Activated CD8-positive, alpha-beta memory T cell treated with anti-CD3 and anti-CD28 coated beads, Interleukin-2, amount 10 ng/mL, durations not matched to agents 7 days and 5 days (primary cell): ENCODE results near the gene ACTA1. TPM values are rescaled to one million over a fixed set of nuclear protein-coding genes. Genes with fewer than 3 reads are reported as not detected.

Experiments used
- ATAC-seq: fragments of 150-1000 bp; cut with Tn5 transposase; one replicate; pipeline ENCODE4 v1.10.0; 2021; ENCODE audit warnings: moderate library complexity
- CTCF ChIA-PET: fragments of 350-600 bp; sonication (Branson Sonifier 250); formaldehyde crosslinking; loops from one replicate; lab custom pipeline; 2021; ENCODE audit warnings: antibody characterized with exemption; lab: Charles Lee
- DNase-seq: peaks from one replicate; pipeline ENCODE4 v3.0.0-alpha.2; 2020
- H3K27ac Mint-ChIP-seq: one replicate; pipeline ENCODE4 v1.8.0; 2021; ENCODE audit warnings: mild to moderate bottlenecking, mixed read lengths
- H3K27me3 Mint-ChIP-seq: one replicate; pipeline ENCODE4 v1.8.0; 2021; ENCODE audit warnings: mixed read lengths
- H3K36me3 Mint-ChIP-seq: one replicate; pipeline ENCODE4 v1.8.0; 2021; ENCODE audit warnings: mild to moderate bottlenecking, mixed read lengths
- H3K4me1 Mint-ChIP-seq: one replicate; pipeline ENCODE4 v1.8.0; 2021; ENCODE audit warnings: mixed read lengths
- H3K4me3 Mint-ChIP-seq: one replicate; pipeline ENCODE4 v1.8.0; 2021; ENCODE audit warnings: mild to moderate bottlenecking, moderate library complexity, mixed read lengths
- H3K9me3 Mint-ChIP-seq: one replicate; pipeline ENCODE4 v1.8.0; 2022; ENCODE audit warnings: low read depth, mixed read lengths
- total RNA-seq, 2 experiments: library from RNA; stranded (reverse); gene quantifications; one replicate each; pipeline ENCODE4 v1.2.3, GENCODE V29; 2021

Gene ACTA1
- total RNA-seq, 2 experiments from 2014 or later = not detected

- Mint-ChIP-seq H3K27ac (no peak overlapping the region), H3K9me3 (no peaks in the 10 kb centered on the region), H3K4me3 (no peak overlapping the region), H3K4me1 (peaks cover 8% of the 10 kb centered on the region), H3K36me3 (peaks cover 40% of the 10 kb centered on the region), H3K27me3 (no peaks in the 10 kb centered on the region)
- CTCF ChIA-PET = no interaction called here
- DNase-seq (no peak), ATAC-seq (no peak)
These were observed 23.5 kb upstream of the ACTA1 start for GRCh38 chr1:229457436-229457835.

DNA sequence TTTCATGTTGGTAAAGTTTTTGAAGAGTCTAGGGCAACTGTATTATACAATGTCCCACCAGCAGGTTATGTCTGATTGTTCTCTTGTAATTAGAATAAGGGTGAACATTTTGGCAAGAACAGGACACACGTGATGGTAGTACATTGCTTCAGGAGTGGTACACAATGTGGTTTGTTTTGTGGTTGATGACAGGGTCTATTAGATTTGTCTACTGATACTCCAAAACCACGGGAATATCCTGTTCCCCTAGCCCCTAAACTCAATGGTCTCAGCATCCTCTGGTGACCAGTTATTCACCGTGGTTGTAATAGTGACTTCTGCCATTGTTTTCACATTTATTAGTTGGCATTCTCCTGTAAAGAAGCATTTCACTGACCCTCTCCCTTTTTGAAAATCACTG lies 22.1 kb upstream of the ACTA1 start:
- ATAC-seq (no peak), DNase-seq (no peak)
- peaks cover 8% of the 10 kb centered on the region for H3K4me1 Mint-ChIP-seq
- no peak overlapping the region for H3K27ac Mint-ChIP-seq
- H3K4me3 Mint-ChIP-seq = no peak overlapping the region
- no peaks in the 10 kb centered on the region for H3K9me3 Mint-ChIP-seq
- peaks cover 31% of the 10 kb centered on the region for H3K36me3 Mint-ChIP-seq
- CTCF ChIA-PET = interaction anchor here (0.8 kb wide), 1 partner anchor 197 kb away, joined by 3 read pairs; no protein-coding TSS in a partner anchor
- no peaks in the 10 kb centered on the region for H3K27me3 Mint-ChIP-seq

DNA sequence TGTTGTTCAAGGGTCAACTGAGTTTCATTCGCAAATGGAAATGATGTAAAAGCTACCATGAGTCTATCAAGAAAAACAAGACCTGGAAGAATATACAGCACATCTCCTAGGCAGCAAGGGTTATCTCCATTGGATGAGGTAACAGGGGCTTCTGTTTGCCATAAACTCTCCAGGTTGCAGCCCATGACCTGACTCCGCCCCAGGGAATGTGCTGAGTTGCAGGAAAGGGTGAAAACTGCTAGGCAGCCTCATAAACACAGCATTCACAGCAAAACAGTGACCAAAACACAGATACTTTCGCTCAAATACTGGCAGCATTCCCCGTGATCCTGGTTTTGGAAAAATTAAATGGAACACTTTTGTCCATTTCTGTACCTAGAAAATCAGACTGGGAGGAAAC lies 20.2 kb upstream of the ACTA1 start:
- H3K4me3 Mint-ChIP-seq = no peak overlapping the region
- CTCF ChIA-PET = no interaction called here
- peaks cover 8% of the 10 kb centered on the region for H3K4me1 Mint-ChIP-seq
- ATAC-seq = no peak
- H3K9me3 Mint-ChIP-seq = no peaks in the 10 kb centered on the region
- H3K27ac Mint-ChIP-seq = no peak overlapping the region
- H3K36me3 Mint-ChIP-seq = peaks cover 24% of the 10 kb centered on the region
- no peaks in the 10 kb centered on the region for H3K27me3 Mint-ChIP-seq
- no peak for DNase-seq

DNA sequence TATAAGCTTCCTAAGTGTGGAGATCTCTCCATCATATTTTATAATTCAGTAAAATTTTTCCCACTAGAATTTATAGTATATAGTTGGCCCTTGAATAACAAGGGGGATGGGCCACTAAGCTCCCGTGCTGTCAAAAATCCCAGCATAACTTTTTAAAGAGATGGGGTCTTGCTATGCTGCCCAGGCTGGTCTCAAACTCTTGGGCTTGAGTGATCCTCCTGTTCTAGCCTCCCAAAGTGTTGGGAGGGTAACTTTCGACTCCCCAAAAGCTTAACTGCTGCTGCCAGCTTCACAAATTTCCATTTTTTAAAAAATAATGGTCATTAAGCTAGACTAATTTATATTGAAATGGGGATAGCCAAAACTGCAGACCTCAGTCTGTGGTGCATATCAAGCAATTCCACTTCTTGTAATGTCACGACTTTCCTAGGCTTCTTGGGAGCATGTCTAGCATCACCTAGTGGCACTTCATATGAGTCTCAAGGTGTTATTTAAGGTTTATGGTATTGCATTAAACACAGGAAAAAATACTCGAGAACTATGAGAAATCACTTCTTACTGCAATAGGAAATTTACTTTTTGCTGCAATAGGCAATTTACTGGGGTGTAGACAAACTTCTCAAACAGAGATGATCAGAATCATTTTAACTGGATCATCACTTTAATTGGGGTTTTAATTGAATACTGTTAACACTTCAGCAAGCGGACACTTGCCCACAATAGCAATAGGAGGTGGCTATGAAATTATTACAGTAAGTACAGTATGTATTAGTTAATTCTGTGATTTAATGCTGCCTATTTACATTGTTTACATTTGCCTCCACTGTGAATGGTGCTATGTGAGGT lies 19.3 kb upstream of the ACTA1 start:
- CTCF ChIA-PET = interaction anchor here (0.9 to 1.9 kb wide), 4 partner anchors 29 to 197 kb away, joined by 3 to 8 read pairs (median 6); no protein-coding TSS in a partner anchor
- DNase-seq = no peak
- H3K27ac Mint-ChIP-seq = no peak overlapping the region
- peaks cover 30% of the 10 kb centered on the region for H3K36me3 Mint-ChIP-seq
- H3K4me3 Mint-ChIP-seq = no peak overlapping the region
- H3K27me3 Mint-ChIP-seq = no peaks in the 10 kb centered on the region
- peaks cover 9% of the 10 kb centered on the region for H3K4me1 Mint-ChIP-seq
- no peak for ATAC-seq
- H3K9me3 Mint-ChIP-seq = no peaks in the 10 kb centered on the region

DNA sequence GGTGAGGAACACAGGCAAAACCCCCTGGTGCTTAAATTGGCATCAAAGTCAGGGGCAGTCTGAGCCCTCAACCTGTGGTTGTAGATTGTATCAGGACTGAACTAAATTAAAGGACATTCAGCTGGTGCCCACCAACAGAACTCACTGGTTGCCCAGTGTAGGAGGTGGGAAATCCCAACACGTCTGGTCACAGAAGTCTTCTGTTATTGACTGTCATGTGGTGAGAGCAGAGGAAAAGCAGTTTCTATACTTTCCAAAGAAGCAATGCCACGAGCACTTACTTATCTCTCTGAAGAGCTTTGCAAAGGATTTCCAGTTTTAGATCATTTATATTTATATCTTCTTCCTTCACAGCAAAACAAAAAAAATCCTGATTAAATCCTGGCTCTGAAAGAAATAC lies 15.0 kb upstream of the ACTA1 start:
- no peak overlapping the region for H3K27ac Mint-ChIP-seq
- H3K4me3 Mint-ChIP-seq = no peak overlapping the region
- no peaks in the 10 kb centered on the region for H3K27me3 Mint-ChIP-seq
- DNase-seq (no peak), ATAC-seq (no peak)
- H3K36me3 Mint-ChIP-seq = peaks cover 32% of the 10 kb centered on the region
- peaks cover 2% of the 10 kb centered on the region for H3K4me1 Mint-ChIP-seq
- CTCF ChIA-PET = interaction anchor here (1.0 kb wide), 1 partner anchor 177 kb away, joined by 3 read pairs; no protein-coding TSS in a partner anchor
- H3K9me3 Mint-ChIP-seq = no peaks in the 10 kb centered on the region

- DNase-seq (no peak), ATAC-seq (no peak)
- Mint-ChIP-seq H3K27me3 (no peaks in the 10 kb centered on the region), H3K36me3 (peaks cover 33% of the 10 kb centered on the region), H3K4me1 (peaks cover 2% of the 10 kb centered on the region), H3K9me3 (no peaks in the 10 kb centered on the region), H3K4me3 (no peak overlapping the region), H3K27ac (no peak overlapping the region)
- CTCF ChIA-PET = interaction anchor here (1.0 kb wide), 1 partner anchor 177 kb away, joined by 3 read pairs; no protein-coding TSS in a partner anchor
These were observed 14.5 kb upstream of the ACTA1 start for GRCh38 chr1:229448354-229448753.

- peaks cover 35% of the 10 kb centered on the region for H3K36me3 Mint-ChIP-seq
- no peak for DNase-seq
- H3K9me3 Mint-ChIP-seq = no peaks in the 10 kb centered on the region
- H3K27me3 Mint-ChIP-seq = no peaks in the 10 kb centered on the region
- H3K27ac Mint-ChIP-seq = no peak overlapping the region
- ATAC-seq = no peak
- H3K4me3 Mint-ChIP-seq = no peak overlapping the region
- peaks cover 2% of the 10 kb centered on the region for H3K4me1 Mint-ChIP-seq
- CTCF ChIA-PET = no interaction called here
These were observed 13.9 kb upstream of the ACTA1 start for GRCh38 chr1:229447809-229448252.

DNA sequence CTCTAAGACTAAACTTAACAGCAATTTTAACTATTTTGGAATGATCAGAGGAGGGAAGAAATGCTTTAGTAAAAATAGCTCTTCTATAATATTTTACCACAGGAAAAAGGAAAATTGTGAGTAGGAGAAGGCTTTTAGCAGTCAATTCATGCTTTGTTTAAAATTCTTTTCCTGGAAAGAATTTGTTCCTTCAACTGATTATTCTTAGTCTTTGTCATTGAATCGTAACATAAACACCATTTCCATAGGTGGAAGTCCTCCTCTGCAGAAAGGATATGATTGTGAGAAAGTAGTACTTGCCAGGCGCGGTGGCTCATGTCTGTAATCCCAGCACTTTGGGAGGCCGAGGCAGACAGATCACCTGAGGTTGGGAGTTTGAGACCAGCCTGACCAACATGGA lies 11.9 kb upstream of the ACTA1 start:
- Mint-ChIP-seq H3K9me3 (no peaks in the 10 kb centered on the region), H3K4me1 (peaks cover 15% of the 10 kb centered on the region), H3K27ac (no peak overlapping the region), H3K4me3 (no peak overlapping the region), H3K36me3 (peaks cover 47% of the 10 kb centered on the region), H3K27me3 (peaks cover under 1% of the 10 kb centered on the region)
- CTCF ChIA-PET = interaction anchor here (1.6 kb wide), 1 partner anchor 187 kb away, joined by 4 read pairs; no protein-coding TSS in a partner anchor
- ATAC-seq = no peak
- no peak for DNase-seq

DNA sequence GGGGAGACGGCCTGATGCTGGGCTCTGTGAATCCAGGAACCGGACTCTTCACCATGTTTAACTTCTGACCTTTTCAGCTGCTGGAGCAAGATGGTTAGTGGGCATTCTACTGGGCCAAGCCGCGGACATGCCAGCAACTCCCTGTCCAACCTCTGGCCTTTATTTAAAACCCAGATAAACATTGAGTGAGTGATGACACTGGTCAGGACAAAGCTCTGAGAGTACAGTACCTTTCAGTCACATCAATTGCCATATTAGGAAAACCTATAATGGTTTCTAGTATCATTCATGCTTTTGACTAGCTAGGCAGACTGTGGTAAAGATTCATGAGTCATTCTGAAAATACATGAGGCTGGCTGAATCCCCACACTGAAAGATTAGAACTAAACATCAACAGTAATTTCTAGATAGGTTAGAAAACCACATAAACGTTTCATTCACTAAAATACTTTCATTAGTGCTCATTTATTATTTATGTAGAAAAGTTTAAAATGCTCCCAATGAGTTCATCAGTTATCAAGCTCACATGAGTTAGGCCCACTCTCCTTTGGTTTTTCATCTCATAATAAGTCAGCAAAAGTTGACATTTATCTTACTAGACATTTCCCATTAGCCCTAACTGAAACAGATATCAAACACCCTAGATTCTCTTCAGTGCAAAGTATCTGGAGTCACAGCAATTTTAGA lies 7.1 kb upstream of the ACTA1 start:
- peak; percentile 96 for ATAC-seq
- H3K9me3 Mint-ChIP-seq = no peaks in the 10 kb centered on the region
- CTCF ChIA-PET = interaction anchor here (0.7 to 1.6 kb wide), 8 partner anchors 9 to 185 kb away, joined by 3 to 7 read pairs (median 3); no protein-coding TSS in a partner anchor
- peaks cover 26% of the 10 kb centered on the region for H3K27me3 Mint-ChIP-seq
- H3K4me1 Mint-ChIP-seq = peaks cover 26% of the 10 kb centered on the region
- H3K36me3 Mint-ChIP-seq = peaks cover 44% of the 10 kb centered on the region
- H3K4me3 Mint-ChIP-seq = no peak overlapping the region
- peak; percentile 72 for DNase-seq
- H3K27ac Mint-ChIP-seq = peak overlapping the region; percentile 11

DNA sequence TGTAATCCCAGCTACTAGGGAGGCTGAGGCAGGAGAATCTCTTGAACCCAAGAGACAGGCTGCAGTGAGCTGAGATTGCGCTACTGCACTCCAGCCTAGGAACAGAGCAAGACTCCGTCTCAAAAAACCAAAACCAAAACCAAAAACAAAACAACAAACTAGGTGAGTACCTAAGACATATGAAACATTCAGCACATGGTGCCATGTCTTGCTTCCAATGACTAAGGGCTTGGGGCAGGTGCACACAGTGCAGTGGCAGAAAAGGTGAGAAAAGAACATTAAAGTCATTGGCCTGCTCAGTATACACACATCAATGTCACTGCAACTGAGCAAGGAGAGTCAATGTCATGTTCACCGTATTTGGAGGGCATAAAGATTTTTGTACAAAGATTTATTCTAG lies 4.1 kb upstream of the ACTA1 start:
- CTCF ChIA-PET = interaction anchor here (1.1 kb wide), 1 partner anchor 32 kb away, joined by 3 read pairs; no protein-coding TSS in a partner anchor
- ATAC-seq (no peak), DNase-seq (no peak)
- no peaks in the 10 kb centered on the region for H3K9me3 Mint-ChIP-seq
- H3K27ac Mint-ChIP-seq = no peak overlapping the region
- H3K27me3 Mint-ChIP-seq = peaks cover 54% of the 10 kb centered on the region
- H3K36me3 Mint-ChIP-seq = peaks cover 30% of the 10 kb centered on the region
- no peak overlapping the region for H3K4me3 Mint-ChIP-seq
- peaks cover 27% of the 10 kb centered on the region for H3K4me1 Mint-ChIP-seq

GRCh38 chr1:229437443-229437842 lies 3.5 kb upstream of the ACTA1 start:
- DNase-seq = no peak
- Mint-ChIP-seq H3K36me3 (peaks cover 27% of the 10 kb centered on the region), H3K27ac (no peak overlapping the region), H3K4me3 (no peak overlapping the region), H3K27me3 (peaks cover 59% of the 10 kb centered on the region), H3K4me1 (peaks cover 29% of the 10 kb centered on the region), H3K9me3 (no peaks in the 10 kb centered on the region)
- ATAC-seq = no peak
- CTCF ChIA-PET = interaction anchor here (1.1 kb wide), 1 partner anchor 31 kb away, joined by 3 read pairs; no protein-coding TSS in a partner anchor

DNA sequence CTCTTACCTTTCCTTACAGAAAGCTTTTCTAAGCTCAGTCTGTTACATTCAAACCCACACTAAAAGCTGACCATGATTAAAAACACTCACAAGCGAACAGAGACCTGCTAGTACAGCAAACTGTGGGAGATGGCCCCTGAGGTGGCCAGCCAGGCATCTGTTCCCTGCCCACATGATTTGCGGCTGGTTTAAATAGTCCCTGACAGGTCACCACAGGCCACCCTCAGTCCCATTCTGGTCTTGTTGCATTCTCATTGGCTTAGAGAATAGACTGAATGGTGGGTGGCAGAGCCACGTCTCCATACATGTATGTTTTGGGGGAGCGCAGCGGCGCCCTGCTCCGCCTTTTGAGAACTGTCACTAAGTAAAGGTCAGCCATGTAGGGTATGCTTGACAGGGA lies 2.3 kb upstream of the ACTA1 start:
- Mint-ChIP-seq H3K36me3 (peaks cover 21% of the 10 kb centered on the region), H3K4me3 (no peak overlapping the region), H3K27ac (no peak overlapping the region), H3K27me3 (peaks cover 71% of the 10 kb centered on the region), H3K9me3 (no peaks in the 10 kb centered on the region), H3K4me1 (peaks cover 26% of the 10 kb centered on the region)
- CTCF ChIA-PET = interaction anchor here (1.0 kb wide), 1 partner anchor 15 kb away, joined by 3 read pairs; no protein-coding TSS in a partner anchor
- ATAC-seq (no peak), DNase-seq (no peak)

- DNase-seq (no peak), ATAC-seq (no peak)
- CTCF ChIA-PET = interaction anchor here (1.1 kb wide), 1 partner anchor 28 kb away, joined by 3 read pairs; no protein-coding TSS in a partner anchor
- H3K27ac Mint-ChIP-seq = no peak overlapping the region
- no peaks in the 10 kb centered on the region for H3K9me3 Mint-ChIP-seq
- peaks cover 12% of the 10 kb centered on the region for H3K36me3 Mint-ChIP-seq
- no peak overlapping the region for H3K4me3 Mint-ChIP-seq
- peaks cover 18% of the 10 kb centered on the region for H3K4me1 Mint-ChIP-seq
- peaks cover 81% of the 10 kb centered on the region for H3K27me3 Mint-ChIP-seq
These were observed 752 bp upstream of the ACTA1 start for GRCh38 chr1:229434641-229435051.
